Activated naive CD4-positive, alpha-beta T cell treated with anti-CD3 and anti-CD28 coated beads, Interleukin-2, amount 50 U/mL, for 16 hours (primary cell): ENCODE measurements around the gene RAB40B.

Experiments used
- DNase-seq: peaks from one replicate; pipeline ENCODE4 v3.0.0-alpha.2; 2020

RAB40B gene

DNA sequence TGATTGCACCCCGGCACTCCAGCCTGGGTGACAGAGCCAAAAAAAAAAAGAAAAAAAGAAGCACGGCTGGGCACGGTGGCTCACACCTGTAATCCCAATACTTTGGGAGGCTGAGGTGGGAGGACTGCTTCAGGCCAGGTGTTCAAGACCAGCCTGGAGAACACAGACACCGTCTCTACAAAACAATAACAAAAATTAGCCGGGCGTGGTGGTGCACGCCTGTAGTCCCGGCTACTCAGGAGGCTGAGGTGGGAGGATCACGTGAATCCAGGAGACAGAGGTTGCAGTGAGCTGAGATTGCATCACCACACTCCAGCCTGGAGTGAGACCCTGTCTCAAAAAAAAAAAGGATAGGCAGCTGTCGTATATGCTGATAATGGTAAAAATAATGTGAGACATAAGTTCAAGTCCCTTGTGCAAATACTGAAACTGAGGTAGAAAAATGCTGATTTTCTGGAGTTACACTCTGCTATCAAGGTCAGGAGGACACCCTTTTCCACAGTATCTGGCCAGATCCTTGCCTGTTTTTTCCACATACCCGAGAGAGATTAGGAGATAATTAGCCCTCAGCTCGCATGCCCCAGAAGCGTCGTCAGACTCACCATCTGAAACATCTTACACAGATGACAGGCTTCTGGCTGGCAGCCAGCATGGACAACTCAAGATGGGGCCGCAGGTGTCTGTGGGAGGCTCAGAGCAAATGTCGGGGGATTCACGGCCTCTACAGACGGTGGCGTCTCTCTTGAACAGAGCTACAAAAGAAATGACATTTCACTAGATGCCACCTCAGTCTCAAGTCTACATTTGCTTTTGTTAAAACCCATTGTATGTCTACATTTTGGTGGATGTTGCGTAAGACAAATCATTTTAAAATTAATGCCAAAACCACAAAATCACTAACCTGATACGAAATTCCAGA lies 87.1 kb downstream of the RAB40B start:
- no peak for DNase-seq

DNA sequence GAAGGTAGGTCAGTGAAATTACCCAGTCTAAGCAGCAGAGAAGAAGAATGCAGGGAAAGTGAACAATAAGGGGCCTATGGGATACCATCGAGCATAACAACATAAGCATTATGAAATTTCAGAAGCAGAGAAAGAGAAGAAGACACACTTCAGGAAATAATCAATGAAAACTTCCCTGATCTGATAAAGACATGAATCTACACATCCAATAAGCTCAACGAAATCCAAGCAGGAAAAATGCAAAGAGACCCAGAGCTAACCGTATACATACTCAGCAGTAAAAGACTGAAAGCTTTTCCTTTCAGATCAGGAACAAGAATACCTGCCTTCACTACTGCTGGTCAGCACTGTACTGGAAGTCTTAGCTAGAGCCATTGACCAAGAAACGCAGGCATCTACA lies 88.8 kb downstream of the RAB40B start:
- DNase-seq, result no peak

DNA sequence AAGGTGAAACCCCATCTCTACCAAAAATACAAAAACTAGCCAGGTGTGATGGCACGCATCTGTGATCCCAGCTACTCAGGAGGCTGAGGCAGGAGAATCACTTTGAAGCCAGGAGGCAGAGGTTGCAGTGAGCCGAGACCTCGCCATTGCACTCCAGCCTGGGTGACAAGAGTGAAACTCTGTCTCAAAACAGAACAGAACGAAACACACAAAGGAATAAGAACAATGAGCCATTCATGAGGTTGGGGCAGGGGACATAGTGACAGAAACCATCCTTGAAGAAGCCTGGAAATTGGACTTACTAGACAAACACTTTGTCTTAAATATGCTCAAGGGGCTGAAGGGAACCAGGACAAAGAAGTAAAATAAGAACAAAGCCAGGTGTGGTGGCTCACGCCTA lies 89.7 kb downstream of the RAB40B start:
- DNase-seq, result no peak

DNA sequence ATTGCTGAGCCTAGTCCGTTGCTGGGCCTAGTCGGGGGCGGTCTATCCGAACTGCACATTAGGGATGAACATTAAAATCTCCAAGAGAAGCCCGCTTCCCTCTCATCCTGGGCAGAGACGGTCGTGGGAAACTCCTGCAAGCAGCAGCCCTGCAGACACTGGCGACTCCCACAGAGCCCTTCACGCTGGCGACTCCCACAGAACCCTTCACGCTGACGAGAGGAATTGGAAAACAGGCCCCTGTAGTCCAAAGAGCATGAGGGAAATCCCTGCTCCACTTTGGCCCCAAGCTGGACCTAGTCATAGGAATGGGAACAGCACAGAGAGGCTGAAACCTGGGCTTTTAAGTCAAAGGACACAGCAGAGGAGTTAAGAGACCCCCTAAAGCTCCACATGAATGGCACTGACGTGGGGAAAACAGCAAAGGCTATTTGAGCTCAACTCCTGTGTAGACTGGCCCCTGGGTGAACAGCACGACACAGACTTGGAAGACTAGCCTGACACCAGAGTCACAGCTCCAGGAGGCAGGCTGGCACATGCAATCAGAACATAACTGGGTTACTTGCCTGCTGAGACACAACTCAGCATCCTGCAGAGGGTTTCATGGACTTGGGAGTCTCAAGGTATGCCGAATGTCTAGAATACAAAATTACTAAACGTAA lies 92.4 kb downstream of the RAB40B start:
- no peak for DNase-seq
